GM19099 (cell line): ENCODE data around the gene SERPINB10.

ENCODE experiments used
- POLR2A ChIP-seq: IDR thresholded peaks from 3 replicates; pipeline ENCODE4 v1.6.1; 2011; ENCODE audit warnings: low read depth; ENCODE audit not compliant: insufficient read length; ENCODE audit errors: extremely low read depth

SERPINB10 gene, protein sequence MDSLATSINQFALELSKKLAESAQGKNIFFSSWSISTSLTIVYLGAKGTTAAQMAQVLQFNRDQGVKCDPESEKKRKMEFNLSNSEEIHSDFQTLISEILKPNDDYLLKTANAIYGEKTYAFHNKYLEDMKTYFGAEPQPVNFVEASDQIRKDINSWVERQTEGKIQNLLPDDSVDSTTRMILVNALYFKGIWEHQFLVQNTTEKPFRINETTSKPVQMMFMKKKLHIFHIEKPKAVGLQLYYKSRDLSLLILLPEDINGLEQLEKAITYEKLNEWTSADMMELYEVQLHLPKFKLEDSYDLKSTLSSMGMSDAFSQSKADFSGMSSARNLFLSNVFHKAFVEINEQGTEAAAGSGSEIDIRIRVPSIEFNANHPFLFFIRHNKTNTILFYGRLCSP

DNA sequence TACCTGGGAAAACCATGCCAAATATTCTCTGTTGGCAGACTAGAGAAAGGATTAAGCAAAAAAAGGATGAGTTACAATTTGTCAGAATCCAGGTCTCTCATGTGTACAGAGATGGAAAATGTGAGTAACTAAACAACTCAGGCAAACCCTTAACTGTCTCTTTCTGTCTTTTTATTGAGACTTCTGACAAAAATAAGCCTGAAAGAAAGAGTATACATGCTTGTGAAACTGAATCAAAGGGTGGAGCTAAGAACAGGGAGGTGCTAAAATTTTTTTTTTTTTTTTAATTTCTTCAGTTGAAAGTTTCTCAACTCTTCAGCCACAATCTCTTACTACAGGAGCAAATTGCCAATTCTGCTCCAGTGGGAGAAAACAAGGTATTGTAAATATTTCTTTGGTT lies at the start of gene SERPINB10:
Gene SERPINB10 (plus strand): TSS at position 295 of the 400 bp plus-strand sequence. CDS start 7,553 bp downstream, outside the sequence.
- no peak for TF ChIP-seq POLR2A

DNA sequence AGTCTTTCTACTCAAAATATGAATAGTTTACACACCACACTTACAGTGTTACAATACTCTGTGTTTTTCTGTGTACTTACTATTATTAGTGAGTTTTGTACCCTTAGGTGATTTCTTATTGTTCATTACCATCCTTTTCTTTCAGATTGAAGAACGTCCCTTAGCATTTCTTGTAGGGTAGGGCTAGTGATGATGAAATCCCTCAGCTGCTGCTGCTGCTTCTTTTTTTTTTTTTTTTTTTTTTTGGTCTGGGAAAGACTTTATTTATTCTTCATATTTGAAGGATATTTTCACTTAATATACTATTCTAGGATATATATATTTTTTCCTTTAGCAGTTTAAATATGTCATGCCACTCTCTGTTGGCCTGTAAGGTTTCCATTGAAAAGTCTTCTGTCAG lies 49.3 kb upstream of the SERPINB10 start:
- no peak for TF ChIP-seq POLR2A

DNA sequence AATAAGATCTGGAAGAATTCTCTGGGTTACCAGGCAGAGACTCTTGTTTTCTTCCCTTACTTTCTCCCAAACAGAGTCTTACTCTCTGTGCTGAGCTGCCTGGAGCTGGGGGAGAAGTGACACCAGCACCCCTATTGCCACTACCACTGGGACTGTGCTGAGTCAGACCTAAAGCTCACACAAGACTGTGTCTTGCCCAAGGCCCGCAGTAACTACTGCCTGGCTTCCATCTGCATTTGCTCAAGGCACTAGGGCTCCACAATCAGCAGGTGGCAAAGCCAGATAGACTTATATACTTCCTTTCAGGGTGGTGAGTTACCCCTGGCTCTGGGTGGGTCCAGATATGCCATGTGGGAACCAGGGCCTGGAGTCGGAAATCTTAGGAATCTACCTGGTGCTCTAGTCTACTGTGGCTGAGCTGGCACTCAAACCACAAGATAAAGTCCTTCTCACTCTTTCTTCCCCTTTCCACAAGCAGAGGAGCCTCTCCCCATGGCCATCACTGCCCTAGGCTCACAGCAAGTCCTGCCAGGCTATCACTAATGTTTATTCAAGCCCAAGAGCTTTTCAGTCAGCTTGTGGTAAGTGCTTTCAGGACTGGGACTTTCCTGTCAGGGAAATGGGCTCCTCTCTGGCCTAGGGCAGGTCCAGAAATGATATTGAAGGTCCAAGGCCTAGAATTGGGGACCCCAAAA lies 47.8 kb upstream of the SERPINB10 start:
- no peak for TF ChIP-seq POLR2A

DNA sequence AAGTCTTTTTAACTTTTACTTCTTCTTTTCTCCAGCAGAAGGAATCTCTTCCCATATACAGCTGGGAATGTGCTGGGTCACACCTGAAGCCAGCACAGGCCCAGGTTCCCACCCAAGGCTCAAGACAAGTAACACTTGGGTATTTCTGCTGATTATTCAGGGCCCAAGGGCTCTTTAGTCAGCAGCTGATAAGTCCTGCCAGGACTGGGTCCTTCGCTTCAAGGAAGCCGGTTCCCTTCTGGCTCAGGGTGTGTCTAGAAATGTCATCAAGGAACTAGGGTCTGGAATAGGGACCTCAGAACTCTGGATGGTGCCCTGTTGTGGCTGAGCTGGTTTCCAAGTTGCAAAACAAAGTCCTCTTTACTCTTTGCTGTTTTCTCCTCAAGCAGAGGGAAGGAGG lies 47.2 kb upstream of the SERPINB10 start:
- no peak for TF ChIP-seq POLR2A

DNA sequence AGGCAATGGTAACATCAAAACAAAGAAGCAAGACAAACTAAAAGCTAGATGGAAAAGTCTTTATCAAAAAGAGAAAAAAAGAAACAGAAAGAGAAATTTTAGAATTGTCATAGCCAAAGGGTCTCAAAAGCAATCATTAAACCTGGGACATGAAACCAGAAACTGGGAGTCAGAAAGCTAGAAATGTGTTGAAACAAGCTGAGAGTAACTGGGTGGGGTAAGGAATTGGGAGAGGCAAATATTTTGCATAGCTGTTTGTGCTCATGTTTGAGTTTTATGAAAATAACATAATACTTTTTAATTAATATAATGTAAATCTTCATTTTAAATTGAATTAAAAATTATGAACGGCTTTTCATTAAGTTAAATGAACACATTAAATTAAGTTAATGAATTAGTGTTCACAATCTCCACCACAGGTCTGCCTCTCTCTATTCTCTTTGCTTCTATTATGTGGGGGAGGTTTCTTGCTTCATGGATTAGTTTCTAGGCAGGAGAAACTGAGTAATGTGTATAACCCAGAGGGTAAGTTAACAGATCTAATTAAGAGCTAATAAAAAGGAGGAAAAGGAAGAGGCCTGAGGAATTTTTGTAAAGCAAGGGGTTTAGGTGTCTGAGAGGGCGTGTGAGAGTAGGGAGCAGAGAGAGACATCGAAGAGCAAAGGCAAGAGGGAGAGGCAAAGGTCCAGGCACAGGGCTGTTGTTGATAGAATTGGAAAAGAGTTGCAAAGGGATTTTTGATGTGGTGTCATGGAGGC lies 40.2 kb upstream of the SERPINB10 start:
- TF ChIP-seq POLR2A, result no peak

DNA sequence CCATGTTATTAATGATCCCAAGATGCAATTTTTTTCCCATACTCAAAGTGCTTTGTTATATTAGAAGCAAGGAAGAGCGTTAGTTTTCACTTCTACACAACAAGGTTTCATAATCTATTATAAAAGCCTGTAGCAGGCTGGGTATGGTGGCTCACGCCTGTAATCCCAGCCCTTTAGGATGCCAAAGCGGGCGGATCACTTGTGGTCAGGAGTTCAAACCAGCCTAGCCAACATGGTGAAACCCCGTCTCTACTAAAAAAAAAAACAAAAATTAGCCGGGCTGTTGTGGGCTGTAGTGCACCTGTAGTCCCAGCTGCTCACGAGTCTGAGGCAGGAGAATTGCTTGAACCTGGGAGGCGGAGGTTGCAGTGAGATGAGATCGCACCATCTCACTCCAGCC lies 39.2 kb upstream of the SERPINB10 start:
- no peak for TF ChIP-seq POLR2A

DNA sequence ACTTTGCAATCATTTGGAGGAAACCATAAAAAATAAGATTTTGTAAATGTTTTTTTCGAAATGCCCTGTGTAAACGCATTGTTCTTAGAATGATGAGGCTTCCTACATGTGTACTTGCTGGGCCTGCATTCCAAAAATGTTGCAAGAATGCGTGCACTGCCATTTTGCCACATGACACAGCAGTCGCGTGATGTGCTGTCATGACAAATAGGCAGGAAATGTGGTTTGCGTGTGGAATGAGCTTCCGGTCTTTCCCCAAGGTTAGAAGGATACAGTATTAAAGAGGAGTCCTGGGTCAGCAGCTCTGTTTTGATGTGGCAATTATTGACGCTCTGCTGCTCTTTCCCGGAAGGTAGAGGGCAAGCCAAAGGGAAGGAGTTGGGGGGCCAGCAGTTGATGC lies 38.4 kb upstream of the SERPINB10 start:
- TF ChIP-seq POLR2A, result no peak

DNA sequence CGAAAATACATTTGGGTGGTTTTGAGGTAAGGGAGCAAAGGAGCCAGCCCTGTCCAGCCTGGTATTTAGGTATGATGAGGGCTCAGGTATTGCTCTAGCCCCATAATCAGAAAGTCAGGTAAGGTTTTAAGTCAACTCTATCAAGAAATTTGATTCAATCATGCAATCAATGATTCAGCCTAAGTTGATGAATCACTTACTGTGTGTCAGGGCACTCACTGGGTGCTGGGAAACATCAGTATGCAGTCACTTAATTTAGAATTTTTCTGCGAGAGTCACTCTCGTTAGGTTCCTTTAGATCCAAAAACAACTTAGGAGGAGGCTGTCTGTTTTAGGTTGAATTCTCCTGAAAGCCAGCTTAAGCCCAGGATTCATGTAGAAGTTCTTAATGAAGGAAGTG lies 37.9 kb upstream of the SERPINB10 start:
- no peak for TF ChIP-seq POLR2A

DNA sequence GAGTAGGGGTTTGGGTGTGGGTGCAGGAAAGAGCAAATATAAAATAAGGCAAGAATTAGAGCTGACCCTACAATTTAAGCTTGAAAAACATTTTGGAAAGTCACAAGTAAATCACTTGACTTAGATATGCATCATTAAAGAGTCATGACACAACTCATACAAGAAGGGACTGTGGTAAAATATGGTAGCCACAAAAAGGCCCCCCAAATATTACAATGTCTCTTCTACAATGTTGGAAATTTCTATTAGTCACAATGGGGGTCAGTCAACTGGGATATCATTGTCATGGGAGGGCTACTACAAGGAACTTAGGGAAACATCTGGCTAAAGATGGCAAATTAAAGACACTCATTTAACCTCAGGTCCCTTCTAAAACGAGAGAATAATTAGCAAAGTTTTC lies 35.9 kb upstream of the SERPINB10 start:
- no peak for TF ChIP-seq POLR2A

DNA sequence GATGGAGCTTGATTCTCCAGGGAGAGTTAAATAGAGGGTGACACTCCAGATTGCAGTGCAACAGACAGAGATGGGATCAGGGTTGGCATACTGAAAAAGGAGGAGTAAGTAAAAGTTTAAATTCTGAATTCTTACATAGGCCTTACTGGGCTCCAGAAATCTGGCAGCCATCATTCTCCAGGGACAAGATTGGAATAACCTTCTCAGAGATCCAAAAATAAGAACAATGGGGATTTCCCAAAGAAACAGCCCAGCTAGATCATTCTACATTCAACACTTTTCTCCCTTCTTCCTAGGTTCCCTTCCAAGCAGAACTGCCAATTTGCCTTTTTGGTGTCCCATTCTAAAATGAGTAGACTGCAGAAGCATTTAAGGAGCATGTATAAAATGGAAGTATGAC lies 35.2 kb upstream of the SERPINB10 start:
- no peak for TF ChIP-seq POLR2A

DNA sequence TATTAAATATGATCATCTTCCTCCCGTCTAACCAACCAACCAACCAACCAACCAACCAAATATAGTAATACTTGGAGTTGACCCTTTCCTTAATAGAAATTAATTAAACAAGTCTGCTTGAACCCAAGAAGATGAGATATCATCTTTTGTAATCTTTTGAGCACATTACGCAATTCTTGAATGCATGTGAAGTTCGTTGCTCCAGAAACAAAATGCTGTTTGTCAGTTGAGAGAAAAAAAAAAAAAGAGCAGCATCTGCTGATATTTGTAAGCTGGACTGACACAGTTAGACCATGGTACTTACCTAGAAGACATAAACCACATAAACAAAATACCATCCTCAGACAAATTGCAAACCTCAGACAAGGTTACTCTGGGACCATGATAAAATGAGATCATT lies 29.4 kb upstream of the SERPINB10 start:
- no peak for TF ChIP-seq POLR2A

DNA sequence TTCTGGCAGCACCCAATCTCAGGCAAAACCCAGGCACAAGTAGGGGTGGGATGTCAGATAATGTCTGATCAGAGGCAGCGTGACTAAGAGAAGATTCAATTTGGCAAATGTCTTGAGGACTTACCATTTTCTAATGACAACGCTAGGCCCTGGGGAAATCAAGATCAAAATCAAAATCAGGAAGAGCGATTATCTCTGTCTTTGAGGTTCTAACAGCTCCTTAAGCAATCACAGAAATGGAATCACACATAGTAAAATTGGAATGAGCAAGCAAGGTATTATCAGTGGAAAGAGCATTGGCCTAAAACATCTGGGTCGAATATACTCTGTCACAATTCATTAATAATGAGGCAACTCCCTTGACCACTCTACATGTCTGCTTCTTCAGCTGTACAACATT lies 28.8 kb upstream of the SERPINB10 start:
- TF ChIP-seq POLR2A, result no peak

DNA sequence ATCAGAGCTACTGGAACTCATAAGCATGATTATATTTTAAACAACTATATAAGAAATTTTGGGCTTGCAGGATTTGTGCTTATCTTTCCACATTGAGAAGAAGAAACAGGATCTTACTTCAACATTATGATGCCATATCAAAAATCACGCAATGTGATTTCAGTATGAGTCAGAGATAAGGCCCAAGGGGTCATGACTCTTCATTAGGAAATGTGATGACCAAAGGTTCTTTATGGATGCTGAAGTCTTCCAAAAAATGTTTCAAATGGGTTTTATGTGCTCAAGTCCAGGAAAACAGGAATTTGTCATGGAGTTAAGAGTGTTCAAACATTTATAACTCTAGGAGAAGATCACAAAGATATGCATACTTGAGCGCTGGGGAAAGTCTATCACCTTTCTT lies 28.0 kb upstream of the SERPINB10 start:
- no peak for TF ChIP-seq POLR2A

DNA sequence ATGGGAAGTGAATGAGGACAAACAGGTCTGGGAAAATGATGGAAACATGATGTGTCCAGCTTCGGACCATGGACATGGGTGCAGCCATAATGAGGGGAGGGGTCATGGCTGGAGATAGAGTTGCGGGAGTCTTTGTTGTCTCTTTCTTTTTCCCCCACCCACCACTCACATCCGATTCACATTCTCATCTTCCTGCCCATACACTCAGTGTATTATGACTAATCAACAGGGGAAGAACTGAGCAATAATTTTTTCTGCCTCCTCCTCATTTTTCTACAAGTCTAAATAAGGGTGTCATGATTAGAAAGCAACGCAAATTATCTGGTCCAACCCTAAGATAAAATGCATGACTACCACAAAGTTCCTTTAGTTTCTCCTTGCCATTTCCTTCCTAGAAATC lies 25.9 kb upstream of the SERPINB10 start:
- TF ChIP-seq POLR2A, result no peak

DNA sequence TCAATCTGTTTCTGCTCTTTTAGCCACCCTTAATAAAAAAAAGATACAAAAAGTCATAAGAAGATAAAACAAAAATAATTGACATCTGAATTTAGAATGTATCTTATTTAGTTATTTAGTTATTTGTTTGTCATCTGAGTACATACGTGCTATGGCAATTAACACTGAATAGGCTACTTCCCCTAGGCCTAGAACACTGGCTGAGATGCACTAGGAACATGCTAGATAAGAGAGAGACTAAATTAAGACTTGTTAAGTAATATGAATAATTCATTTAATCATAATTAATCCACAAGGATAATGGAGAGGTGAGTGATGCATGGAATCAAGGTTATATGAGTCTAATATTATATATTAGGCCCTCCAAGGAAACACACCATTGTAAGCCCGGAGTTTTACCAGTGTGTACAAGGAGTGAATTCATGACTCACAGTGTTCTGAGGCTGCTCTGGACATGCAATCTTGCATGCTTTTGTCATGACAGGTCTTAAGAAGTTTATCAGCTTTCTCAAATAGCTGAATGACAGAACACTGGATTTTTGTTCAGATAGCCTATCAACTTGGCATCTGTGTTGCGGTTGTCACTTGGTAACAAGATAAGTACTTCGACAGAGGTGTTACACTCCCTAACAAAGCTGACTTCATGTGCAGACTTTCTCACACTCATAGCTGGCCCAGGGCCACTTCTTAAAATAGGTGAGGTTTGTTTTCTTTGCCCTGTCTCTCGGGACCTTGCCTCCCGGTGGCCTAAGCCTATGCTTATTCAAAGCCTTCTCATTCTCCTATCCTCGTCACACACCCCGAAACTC lies 25.2 kb upstream of the SERPINB10 start:
- no peak for TF ChIP-seq POLR2A
